ENCODE data around the gene MYL6.
"Not testable (repeated sequence)": the region's sequence is repeated elsewhere in the genome, so short reads cannot be mapped to it uniquely, and the experiment has no call there.

Gene MYL6

GRCh38 chr12:56189918-56190694, 31.9 kb downstream of the MYL6 start:
- peak; percentile 84 to 85 for DNase-seq

GRCh38 chr12:56190695-56191155, 32.6 kb downstream of the MYL6 start:
- no peak for DNase-seq

GRCh38 chr12:56192582-56192981, 34.4 kb downstream of the MYL6 start:
- no peak for DNase-seq

- DNase-seq, result peak; percentile 92 to 95
Observed at GRCh38 chr12:56193025-56193578, 34.9 kb downstream of the MYL6 start.

GRCh38 chr12:56196818-56197550, 38.8 kb downstream of the MYL6 start:
- not testable (repeated sequence) for DNase-seq

GRCh38 chr12:56197921-56198635, 39.9 kb downstream of the MYL6 start:
- DNase-seq, result no peak

GRCh38 chr12:56198836-56199235, 40.7 kb downstream of the MYL6 start:
- DNase-seq, result no peak

GRCh38 chr12:56202366-56202765, 44.2 kb downstream of the MYL6 start:
- DNase-seq, result no peak

GRCh38 chr12:56202838-56203237, 44.7 kb downstream of the MYL6 start:
- no peak for DNase-seq

- no peak for DNase-seq
Observed at GRCh38 chr12:56204275-56204674, 46.1 kb downstream of the MYL6 start.

- DNase-seq, result peak in 1 of 2 donors; percentile 12
Observed at GRCh38 chr12:56205445-56205844, 47.3 kb downstream of the MYL6 start.

- DNase-seq, result peak; percentile 48 to 55
Observed at GRCh38 chr12:56206452-56207166, 48.5 kb downstream of the MYL6 start.

GRCh38 chr12:56208006-56208405, 49.8 kb downstream of the MYL6 start:
- DNase-seq, result no peak

Measured in inflammatory macrophage (primary cell).